Neural progenitor cell (in vitro differentiated cells): ENCODE results near the gene TCFL5. TPM values are rescaled to one million over a fixed set of nuclear protein-coding genes. Genes with fewer than 3 reads are reported as not detected.
A peak's percentile ranks its signal among the peaks of the same experiment; 100 is the strongest.

Experiments used
- DNase-seq: peaks from one replicate; pipeline ENCODE4 v3.0.0-alpha.2; 2016; ENCODE audit warnings: low spot score
- H2AFZ ChIP-seq: fragments of 200-600 bp; sonication (generic); replicated peaks from 2 replicates; pipeline ENCODE4 v1.6.1; 2016; ENCODE audit warnings: antibody characterized with exemption
- H3F3A ChIP-seq: fragments of 200-600 bp; sonication (generic); 2 replicates; pipeline ENCODE4 v1.6.1; 2016; ENCODE audit warnings: antibody characterized with exemption, low read depth
- H3K27ac ChIP-seq: fragments of 200-600 bp; sonication (generic); 2 replicates; pipeline ENCODE4 v1.5.1; 2016; ENCODE audit warnings: mild to moderate bottlenecking
- H3K27me3 ChIP-seq: fragments of 200-600 bp; sonication (generic); 2 replicates; pipeline ENCODE4 v1.6.1; 2016; ENCODE audit warnings: mild to moderate bottlenecking, moderate library complexity
- H3K36me3 ChIP-seq: fragments of 200-600 bp; sonication (generic); 2 replicates; pipeline ENCODE4 v1.5.1; 2016
- H3K4me1 ChIP-seq: fragments of 200-600 bp; sonication (generic); 2 replicates; pipeline ENCODE4 v1.6.1; 2016; ENCODE audit warnings: mixed run types
- H3K4me2 ChIP-seq: fragments of 200-600 bp; sonication (generic); 2 replicates; pipeline ENCODE4 v1.6.1; 2016
- H3K4me3 ChIP-seq: fragments of 200-600 bp; sonication (generic); 2 replicates; pipeline ENCODE4 v1.5.1; 2016
- H3K79me2 ChIP-seq: fragments of 200-600 bp; sonication (generic); 2 replicates; pipeline ENCODE4 v1.6.1; 2016; ENCODE audit warnings: low read depth
- H3K9ac ChIP-seq: fragments of 200-600 bp; sonication (generic); 2 replicates; pipeline ENCODE4 v1.6.1; 2016
- H3K9me3 ChIP-seq: fragments of 200-600 bp; sonication (generic); 2 replicates; pipeline ENCODE4 v1.5.1; 2016; ENCODE audit warnings: low read depth
- H4K20me1 ChIP-seq: fragments of 200-600 bp; sonication (generic); 2 replicates; pipeline ENCODE4 v1.6.1; 2016; ENCODE audit warnings: low read depth
- H3K27ac Mint-ChIP-seq: 3 replicates; pipeline ENCODE4 v1.8.0; 2021; ENCODE audit warnings: mixed read lengths
- H3K27me3 Mint-ChIP-seq: 2 replicates; pipeline ENCODE4 v1.8.0; 2022; ENCODE audit warnings: low read depth, mild to moderate bottlenecking, inconsistent platforms, moderate library complexity, mixed read lengths; ENCODE audit not compliant: insufficient read depth
- H3K36me3 Mint-ChIP-seq: 3 replicates; pipeline ENCODE4 v1.8.0; 2021; ENCODE audit warnings: mixed read lengths
- H3K4me1 Mint-ChIP-seq: 3 replicates; pipeline ENCODE4 v1.8.0; 2021; ENCODE audit warnings: mixed read lengths
- H3K4me3 Mint-ChIP-seq: 3 replicates; pipeline ENCODE4 v1.8.0; 2021; ENCODE audit warnings: mild to moderate bottlenecking, moderate library complexity, mixed read lengths
- H3K9me3 Mint-ChIP-seq: 3 replicates; pipeline ENCODE4 v1.8.0; 2020; ENCODE audit warnings: mixed read lengths
- EZH2 ChIP-seq: fragments of 200-600 bp; sonication (generic); IDR thresholded peaks from 2 replicates; pipeline ENCODE4 v1.6.1; 2017; ENCODE audit warnings: antibody characterized with exemption, mild to moderate bottlenecking, moderate library complexity
- EZH2phosphoT487 ChIP-seq: fragments of 200-600 bp; sonication (generic); IDR thresholded peaks from 2 replicates; pipeline ENCODE4 v1.6.1; 2017; ENCODE audit warnings: antibody characterized with exemption
- total RNA-seq: library from RNA; depleted of rRNA; stranded (reverse); fragments of >200 nt; gene quantifications from 2 replicates; pipeline ENCODE4 v1.2.3, GENCODE V29; 2015; ENCODE audit warnings: low replicate concordance
- TF ChIP-seq, protein P1 (sequence below): fragments of 200-600 bp; sonication (generic); IDR thresholded peaks from 2 replicates; pipeline ENCODE4 v1.5.1; 2017; ENCODE audit warnings: antibody characterized with exemption, mild to moderate bottlenecking

Gene TCFL5
- total RNA-seq, 1 donor from 2014 or later: 36.3 TPM

DNA sequence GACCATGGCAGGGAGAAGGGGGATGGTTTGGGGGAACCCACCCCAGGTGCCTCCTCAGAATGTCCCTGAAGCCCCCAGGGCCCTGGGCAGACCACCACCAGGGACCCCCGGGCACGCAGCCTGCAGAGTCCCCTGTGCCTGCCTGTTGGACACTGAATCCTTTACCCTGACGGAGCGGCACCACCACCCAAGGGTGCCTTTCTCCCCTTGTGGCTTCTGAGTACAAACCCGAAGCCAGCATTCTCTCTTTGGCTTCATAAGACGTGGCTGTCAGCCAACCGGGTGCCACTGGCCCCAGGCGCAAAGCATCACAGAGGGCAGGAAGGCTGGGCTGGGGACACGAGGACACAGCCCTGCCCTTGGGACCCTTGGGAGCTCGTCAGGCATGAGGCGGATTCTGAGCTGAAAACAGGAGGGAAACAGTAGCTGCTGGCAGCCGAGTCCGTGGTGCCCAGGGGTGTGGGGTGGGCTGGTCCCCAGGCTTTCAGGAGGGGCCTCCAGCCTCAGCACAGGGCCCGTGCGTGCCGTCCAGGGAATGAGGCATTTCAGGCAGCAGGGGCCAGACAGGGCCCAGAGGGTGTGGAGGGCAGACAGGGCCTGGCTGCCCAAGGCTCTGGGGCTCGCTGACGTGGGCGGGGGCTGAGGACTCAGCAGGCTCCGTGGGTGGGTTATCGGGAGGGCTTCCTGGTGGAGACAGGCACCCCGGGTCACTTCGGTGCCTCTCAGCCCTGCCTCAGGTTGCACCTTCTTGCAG lies 41.2 kb downstream of the TCFL5 start:
- Mint-ChIP-seq H3K4me3 (no peak overlapping the region), H3K36me3 (no peaks in the 10 kb centered on the region), H3K9me3 (no peaks in the 10 kb centered on the region), H3K27me3 (peaks cover 10% of the 10 kb centered on the region), H3K4me1 (peaks cover 25% of the 10 kb centered on the region), H3K27ac (no peak overlapping the region)
- DNase-seq: no peak
- no peak overlapping the region for H3K4me3 ChIP-seq
- H3K9ac ChIP-seq: no peak overlapping the region
- peaks cover 30% of the 10 kb centered on the region for H3K4me1 ChIP-seq
- peaks cover 19% of the 10 kb centered on the region for H3F3A ChIP-seq
- H3K79me2 ChIP-seq: no peaks in the 10 kb centered on the region
- H3K9me3 ChIP-seq: no peaks in the 10 kb centered on the region
- no peaks in the 10 kb centered on the region for H3K36me3 ChIP-seq
- H4K20me1 ChIP-seq: peaks cover 15% of the 10 kb centered on the region
- no peak overlapping the region for H3K27ac ChIP-seq
- peaks cover 27% of the 10 kb centered on the region for H3K27me3 ChIP-seq
- no peak overlapping the region for H3K4me2 ChIP-seq
- TF ChIP-seq EZH2phosphoT487 (no peak), EZH2 (no peak)
- TF ChIP-seq, protein P1, sequence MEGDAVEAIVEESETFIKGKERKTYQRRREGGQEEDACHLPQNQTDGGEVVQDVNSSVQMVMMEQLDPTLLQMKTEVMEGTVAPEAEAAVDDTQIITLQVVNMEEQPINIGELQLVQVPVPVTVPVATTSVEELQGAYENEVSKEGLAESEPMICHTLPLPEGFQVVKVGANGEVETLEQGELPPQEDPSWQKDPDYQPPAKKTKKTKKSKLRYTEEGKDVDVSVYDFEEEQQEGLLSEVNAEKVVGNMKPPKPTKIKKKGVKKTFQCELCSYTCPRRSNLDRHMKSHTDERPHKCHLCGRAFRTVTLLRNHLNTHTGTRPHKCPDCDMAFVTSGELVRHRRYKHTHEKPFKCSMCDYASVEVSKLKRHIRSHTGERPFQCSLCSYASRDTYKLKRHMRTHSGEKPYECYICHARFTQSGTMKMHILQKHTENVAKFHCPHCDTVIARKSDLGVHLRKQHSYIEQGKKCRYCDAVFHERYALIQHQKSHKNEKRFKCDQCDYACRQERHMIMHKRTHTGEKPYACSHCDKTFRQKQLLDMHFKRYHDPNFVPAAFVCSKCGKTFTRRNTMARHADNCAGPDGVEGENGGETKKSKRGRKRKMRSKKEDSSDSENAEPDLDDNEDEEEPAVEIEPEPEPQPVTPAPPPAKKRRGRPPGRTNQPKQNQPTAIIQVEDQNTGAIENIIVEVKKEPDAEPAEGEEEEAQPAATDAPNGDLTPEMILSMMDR: no peak
- no peak overlapping the region for H2AFZ ChIP-seq

DNA sequence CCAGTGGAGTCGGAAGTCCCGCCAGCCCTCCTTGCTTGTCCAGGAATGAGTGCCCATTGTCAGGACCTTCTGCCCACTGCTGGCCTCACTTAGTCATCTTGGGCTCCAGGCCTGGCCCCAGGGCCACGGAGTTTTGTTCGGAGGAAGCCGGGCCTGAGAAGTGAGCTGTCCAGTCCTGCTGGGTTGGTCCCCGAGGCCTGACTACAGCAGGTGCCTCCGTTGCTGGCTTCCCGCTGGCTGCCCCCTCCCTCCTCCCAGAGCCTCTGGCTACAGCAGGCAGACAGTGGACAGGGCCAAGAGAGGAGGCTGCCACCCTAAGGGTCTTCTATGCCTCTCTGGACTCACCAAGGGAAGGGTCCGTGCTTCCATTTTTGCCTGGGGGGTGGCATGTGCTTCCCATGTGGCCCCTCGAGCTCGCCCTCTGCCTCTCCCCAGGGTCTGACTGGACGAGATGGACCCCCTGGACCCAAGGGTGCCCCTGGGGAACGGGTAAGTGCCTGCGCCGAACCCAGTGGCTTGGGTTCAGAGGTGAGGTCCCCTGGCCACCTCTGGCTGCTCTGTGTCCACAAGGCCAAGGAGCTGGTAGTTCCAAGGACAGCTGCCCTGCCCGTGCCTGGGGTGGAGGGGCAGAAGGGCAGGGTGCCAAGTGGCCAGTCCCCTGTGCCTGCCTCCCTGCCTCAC lies 42.0 kb downstream of the TCFL5 start:
- Histone ChIP-seq H3K4me2 (no peak overlapping the region), H3K27me3 (peaks cover 29% of the 10 kb centered on the region), H3K9me3 (no peaks in the 10 kb centered on the region), H4K20me1 (peaks cover 15% of the 10 kb centered on the region), H3K9ac (no peak overlapping the region), H3F3A (peaks cover 25% of the 10 kb centered on the region), H3K36me3 (no peaks in the 10 kb centered on the region), H3K4me3 (no peak overlapping the region), H2AFZ (no peak overlapping the region), H3K79me2 (no peaks in the 10 kb centered on the region), H3K4me1 (peaks cover 34% of the 10 kb centered on the region), H3K27ac (no peak overlapping the region)
- Mint-ChIP-seq H3K4me3 (no peak overlapping the region), H3K9me3 (no peaks in the 10 kb centered on the region), H3K36me3 (no peaks in the 10 kb centered on the region), H3K27me3 (peaks cover 14% of the 10 kb centered on the region), H3K4me1 (peaks cover 28% of the 10 kb centered on the region), H3K27ac (no peak overlapping the region)
- TF ChIP-seq EZH2phosphoT487 (no peak), EZH2 (no peak)
- TF ChIP-seq, protein P1: no peak
- no peak for DNase-seq

DNA sequence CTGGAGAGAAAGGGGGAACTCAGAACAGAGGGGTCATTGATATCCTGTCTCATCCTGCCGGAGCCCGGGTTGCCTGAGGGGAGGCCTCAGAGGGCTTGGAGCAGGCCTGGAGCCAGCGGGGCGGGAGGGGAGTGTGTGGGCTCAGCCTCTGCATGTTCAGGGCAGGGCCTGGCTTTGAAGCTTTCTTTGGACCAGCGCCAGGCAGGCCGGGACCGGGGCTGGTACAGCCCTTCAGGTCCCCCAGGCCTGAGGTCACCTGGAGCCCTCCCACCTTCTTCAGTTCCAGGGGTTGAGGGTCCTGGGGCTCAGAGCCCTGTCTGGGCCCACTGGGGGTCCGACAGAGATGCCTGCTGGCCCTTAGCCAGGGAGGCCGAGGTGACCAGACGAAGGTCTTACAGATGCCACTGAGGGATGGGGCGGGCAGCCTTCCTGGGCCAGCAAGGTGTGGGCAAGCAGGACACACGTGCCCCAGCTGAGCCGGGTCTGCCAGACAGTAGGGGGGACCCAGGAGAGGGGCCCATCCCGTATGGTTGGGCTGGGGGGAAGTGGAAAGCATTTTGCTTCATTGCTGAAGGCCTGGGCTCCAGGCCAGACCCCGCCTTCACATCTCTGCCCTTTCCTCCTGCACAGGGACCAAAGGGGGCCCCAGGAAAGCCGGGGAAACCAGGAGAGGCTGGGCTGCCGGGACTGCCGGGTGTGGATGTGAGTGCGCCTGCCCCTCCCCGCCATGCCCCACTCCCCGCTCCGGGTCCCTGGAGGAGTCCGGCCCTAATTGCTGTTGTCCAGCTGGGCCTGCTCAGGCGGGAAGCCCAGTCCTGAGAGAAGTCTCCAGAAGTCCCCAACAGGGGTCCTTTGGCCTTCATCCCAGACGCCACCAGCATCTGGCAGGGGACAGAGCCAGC lies 42.8 kb downstream of the TCFL5 start:
- H3K4me3 ChIP-seq: no peak overlapping the region
- no peak for TF ChIP-seq EZH2phosphoT487
- no peak for TF ChIP-seq EZH2
- TF ChIP-seq, protein P1: no peak
- H3K4me2 ChIP-seq: peak overlapping the region; percentile 9
- H3K79me2 ChIP-seq: no peaks in the 10 kb centered on the region
- Mint-ChIP-seq H3K27ac (no peak overlapping the region), H3K9me3 (no peaks in the 10 kb centered on the region), H3K27me3 (peaks cover 15% of the 10 kb centered on the region), H3K4me3 (peak overlapping the region; percentile 64), H3K36me3 (no peaks in the 10 kb centered on the region), H3K4me1 (peaks cover 26% of the 10 kb centered on the region)
- H3K9ac ChIP-seq: no peak overlapping the region
- no peaks in the 10 kb centered on the region for H3K36me3 ChIP-seq
- peaks cover 27% of the 10 kb centered on the region for H3F3A ChIP-seq
- peaks cover 28% of the 10 kb centered on the region for H3K4me1 ChIP-seq
- H2AFZ ChIP-seq: no peak overlapping the region
- no peaks in the 10 kb centered on the region for H3K9me3 ChIP-seq
- DNase-seq: no peak
- peaks cover 29% of the 10 kb centered on the region for H3K27me3 ChIP-seq
- no peak overlapping the region for H3K27ac ChIP-seq
- peaks cover 19% of the 10 kb centered on the region for H4K20me1 ChIP-seq
